Body of pancreas (tissue), 4 donors: ENCODE data around the gene CFAP54.

ENCODE experiments used
- CTCF ChIP-seq, 7 experiments: fragments of 450-650 bp in 4 of 7; fragments of 200-600 bp in 3 of 7; sonication (generic) in 3 of 7; IDR thresholded peaks; one replicate each; pipeline ENCODE4 v1.5.1; 2016 to 2019; ENCODE audit warnings: antibody characterized with exemption in 7 of 7
- POLR2A ChIP-seq, 3 donors: fragments of 450-650 bp; IDR thresholded peaks; one replicate each; pipeline ENCODE4 v1.6.1; 2016; ENCODE audit warnings: antibody characterized with exemption in 3 of 3, mild to moderate bottlenecking in 2 of 3

- TF ChIP-seq CTCF (IDR thresholded peaks at IDR 0.05) = no peak
- no peak for TF ChIP-seq POLR2A (IDR thresholded peaks at IDR 0.05)
Measured at GRCh38 chr12:96714199-96714598, 224.8 kb downstream of the CFAP54 start.
